Ectodermal cell (in vitro differentiated cells): ENCODE measurements around the gene ZNF579.
"Not testable (repeated sequence)": the region's sequence is repeated elsewhere in the genome, so short reads cannot be mapped to it uniquely, and the experiment has no call there.

Experiments used
- H3K27ac ChIP-seq: 2 replicates; pipeline ENCODE4 v1.7.0; 2013; ENCODE audit warnings: mild to moderate bottlenecking, low read depth, low read length; ENCODE audit not compliant: insufficient read depth, poor library complexity, severe bottlenecking
- H3K27me3 ChIP-seq: 2 replicates; pipeline ENCODE4 v1.7.0; 2013; ENCODE audit warnings: mild to moderate bottlenecking, low read length; ENCODE audit not compliant: insufficient read depth, control insufficient read depth, poor library complexity, severe bottlenecking
- H3K36me3 ChIP-seq: one replicate; pipeline ENCODE4 v1.7.0; 2013; ENCODE audit warnings: low read length; ENCODE audit not compliant: control insufficient read depth, insufficient read depth
- H3K4me1 ChIP-seq: one replicate; pipeline ENCODE4 v1.7.0; 2013; ENCODE audit warnings: low read length; ENCODE audit not compliant: control insufficient read depth, insufficient read depth
- H3K4me3 ChIP-seq: 2 replicates; pipeline ENCODE4 v1.7.0; 2013; ENCODE audit warnings: low read depth, low read length, control low read depth; ENCODE audit not compliant: insufficient read depth
- H3K9me3 ChIP-seq: 2 replicates; pipeline ENCODE4 v1.7.0; 2013; ENCODE audit warnings: mild to moderate bottlenecking, low read length, moderate library complexity; ENCODE audit not compliant: control insufficient read depth
- WGBS, 2 experiments: methylation state at CpG; one replicate each; pipeline ENCODE4 v1.1.7; 2013; ENCODE audit warnings: missing lambda C conversion rate in 2 of 2; 5-methylcytosine and 5-hydroxymethylcytosine counted together

Gene ZNF579

GRCh38 chr19:55541091-55541490 lies 39.6 kb downstream of the ZNF579 start:
- Histone ChIP-seq H3K4me1 (peaks cover 15% of the 10 kb centered on the region), H3K4me3 (no peak overlapping the region), H3K9me3 (no peaks in the 10 kb centered on the region), H3K27ac (no peak overlapping the region), H3K36me3 (no peaks in the 10 kb centered on the region), H3K27me3 (no peaks in the 10 kb centered on the region)
- WGBS, 2 experiments, result 91 to 92% methylated on average over 19 of the region's 19 CpGs

DNA sequence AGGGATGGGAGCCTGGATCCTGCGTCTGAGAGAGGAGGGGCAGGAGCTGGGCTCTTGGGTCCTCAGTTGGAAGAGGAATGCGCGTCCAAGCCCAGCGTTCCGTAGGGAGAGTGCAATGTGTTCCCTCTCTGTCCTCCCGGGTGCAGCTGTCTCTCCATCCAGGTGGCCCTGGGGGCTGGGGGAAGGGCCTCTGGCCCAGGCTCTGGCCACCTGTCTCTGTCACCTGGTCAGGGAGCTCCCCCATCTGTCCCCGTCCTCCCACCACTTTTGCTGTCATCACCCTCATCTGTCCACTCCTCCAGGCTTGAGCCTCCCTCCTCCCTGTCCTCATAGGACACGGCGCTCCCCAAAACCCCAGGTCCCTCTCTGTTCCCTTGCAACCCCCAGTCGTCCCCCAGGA lies 40.0 kb downstream of the ZNF579 start:
- peaks cover 14% of the 10 kb centered on the region for H3K4me1 ChIP-seq
- H3K4me3 ChIP-seq, result no peak overlapping the region
- H3K9me3 ChIP-seq, result no peaks in the 10 kb centered on the region
- H3K27me3 ChIP-seq, result no peaks in the 10 kb centered on the region
- no peaks in the 10 kb centered on the region for H3K36me3 ChIP-seq
- WGBS, 2 experiments, result 75 to 78% methylated on average over 10 of the region's 10 CpGs
- H3K27ac ChIP-seq, result no peak overlapping the region

- no peaks in the 10 kb centered on the region for H3K27me3 ChIP-seq
- no peak overlapping the region for H3K4me3 ChIP-seq
- no peaks in the 10 kb centered on the region for H3K36me3 ChIP-seq
- no peaks in the 10 kb centered on the region for H3K9me3 ChIP-seq
- H3K27ac ChIP-seq, result no peak overlapping the region
- H3K4me1 ChIP-seq, result peaks cover 7% of the 10 kb centered on the region
- WGBS, 2 experiments, result 93 to 94% methylated on average over 33 of the region's 33 CpGs
Observed at GRCh38 chr19:55539090-55539984, 41.3 kb downstream of the ZNF579 start.

DNA sequence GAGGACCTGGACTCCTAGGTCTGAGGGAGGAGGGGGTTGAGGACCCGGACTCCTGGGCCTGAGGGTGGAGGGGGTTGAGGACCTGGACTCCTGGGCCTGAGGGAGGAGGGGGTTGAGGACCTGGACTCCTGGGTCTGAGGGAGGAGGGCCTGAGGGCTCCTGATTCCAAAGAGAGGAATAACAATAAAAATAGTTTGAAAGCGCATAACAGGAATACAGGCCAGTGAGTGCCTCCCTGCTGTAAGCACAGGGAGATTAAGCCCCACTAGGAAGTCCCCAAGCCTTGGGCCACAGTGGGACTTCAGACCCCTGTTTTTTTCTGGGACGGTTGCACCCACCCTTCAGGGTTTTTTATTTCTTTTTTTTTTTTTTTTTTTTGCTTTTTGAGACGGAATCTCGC lies 42.5 kb downstream of the ZNF579 start:
- Histone ChIP-seq H3K4me3 (no peak overlapping the region), H3K9me3 (no peaks in the 10 kb centered on the region), H3K27ac (no peak overlapping the region), H3K36me3 (no peaks in the 10 kb centered on the region), H3K27me3 (no peaks in the 10 kb centered on the region), H3K4me1 (peaks cover 7% of the 10 kb centered on the region)
- WGBS, 2 experiments, result 78 to 80% methylated on average over 5 of the region's 5 CpGs

DNA sequence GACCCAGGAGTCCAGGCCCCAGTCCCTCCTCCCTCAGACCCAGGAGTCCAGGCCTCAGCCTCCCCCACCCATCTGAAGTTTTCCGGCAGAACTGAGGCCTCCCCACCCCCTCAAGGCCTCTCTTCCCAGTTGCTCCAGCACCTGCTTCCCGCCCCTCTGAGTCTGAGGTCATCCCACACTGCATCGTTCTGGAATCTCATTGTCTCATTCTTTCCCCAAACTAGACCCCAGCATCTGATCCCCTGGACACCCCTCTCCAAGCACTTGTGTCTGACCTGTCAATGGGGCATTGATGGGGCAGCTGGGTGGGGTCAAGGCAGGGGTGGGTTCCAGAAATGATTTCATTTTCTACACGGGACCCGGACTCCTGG lies 42.9 kb downstream of the ZNF579 start:
- 43 to 47% methylated on average over 5 of the region's 5 CpGs for WGBS, 2 experiments

GRCh38 chr19:55536951-55537740 lies 43.5 kb downstream of the ZNF579 start, which contains the start of gene SBK2:
TSS of gene SBK2 (minus strand) at chr19:55537133. CDS start at chr19:55536294, 839 bp downstream.
- Histone ChIP-seq H3K36me3 (no peaks in the 10 kb centered on the region), H3K9me3 (no peaks in the 10 kb centered on the region), H3K4me1 (peaks cover 7% of the 10 kb centered on the region), H3K27ac (no peak within 1 kb of the TSS), H3K4me3 (peak within 1 kb of the TSS; percentile 24), H3K27me3 (no peaks in the 10 kb centered on the region)
- WGBS, 2 experiments, result 27 to 28% methylated on average over 14 of the region's 14 CpGs

More for the DNA sequence above, 42.9 kb downstream of the ZNF579 start:
- H3K36me3 ChIP-seq, result no peaks in the 10 kb centered on the region
- no peak overlapping the region for H3K4me3 ChIP-seq
- no peaks in the 10 kb centered on the region for H3K9me3 ChIP-seq
- no peak overlapping the region for H3K27ac ChIP-seq
- peaks cover 7% of the 10 kb centered on the region for H3K4me1 ChIP-seq
- H3K27me3 ChIP-seq, result no peaks in the 10 kb centered on the region

GRCh38 chr19:55536366-55536765 lies 44.3 kb downstream of the ZNF579 start:
- Histone ChIP-seq H3K36me3 (no peaks in the 10 kb centered on the region), H3K9me3 (no peaks in the 10 kb centered on the region), H3K27me3 (no peaks in the 10 kb centered on the region), H3K27ac (no peak overlapping the region), H3K4me1 (peaks cover 7% of the 10 kb centered on the region), H3K4me3 (no peak overlapping the region)
- 94% methylated on average over 11 of the region's 11 CpGs for WGBS, 2 experiments

DNA sequence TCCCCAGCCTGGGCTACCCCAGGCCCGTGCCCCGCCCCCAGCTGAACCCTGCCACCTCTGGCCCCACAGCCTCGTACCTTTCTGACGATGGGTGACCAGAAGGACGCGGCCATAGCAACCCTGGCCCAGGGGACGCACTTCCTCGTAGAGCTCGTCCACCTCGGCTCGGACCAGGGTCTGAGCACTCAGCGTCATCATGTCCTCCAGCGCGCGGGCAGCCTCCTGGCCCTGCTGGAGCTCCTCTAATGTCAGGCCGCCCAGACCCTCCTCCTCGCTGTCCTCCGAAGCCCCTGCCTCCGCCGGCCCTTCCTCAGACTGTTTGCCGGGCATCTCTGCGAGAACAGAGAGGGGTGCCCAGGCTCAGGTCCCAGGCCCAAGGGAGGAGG lies 44.7 kb downstream of the ZNF579 start:
- Histone ChIP-seq H3K36me3 (no peaks in the 10 kb centered on the region), H3K27ac (no peak overlapping the region), H3K27me3 (no peaks in the 10 kb centered on the region), H3K4me1 (peaks cover 7% of the 10 kb centered on the region), H3K9me3 (no peaks in the 10 kb centered on the region), H3K4me3 (no peak overlapping the region)
- 93 to 94% methylated on average over 22 of the region's 22 CpGs for WGBS, 2 experiments

- 90 to 91% methylated on average over 12 of the region's 12 CpGs for WGBS, 2 experiments
- Histone ChIP-seq H3K9me3 (no peaks in the 10 kb centered on the region), H3K4me1 (peaks cover 7% of the 10 kb centered on the region), H3K27me3 (no peaks in the 10 kb centered on the region), H3K4me3 (no peak overlapping the region), H3K36me3 (no peaks in the 10 kb centered on the region), H3K27ac (no peak overlapping the region)
Observed at GRCh38 chr19:55535173-55535964, 45.3 kb downstream of the ZNF579 start.

DNA sequence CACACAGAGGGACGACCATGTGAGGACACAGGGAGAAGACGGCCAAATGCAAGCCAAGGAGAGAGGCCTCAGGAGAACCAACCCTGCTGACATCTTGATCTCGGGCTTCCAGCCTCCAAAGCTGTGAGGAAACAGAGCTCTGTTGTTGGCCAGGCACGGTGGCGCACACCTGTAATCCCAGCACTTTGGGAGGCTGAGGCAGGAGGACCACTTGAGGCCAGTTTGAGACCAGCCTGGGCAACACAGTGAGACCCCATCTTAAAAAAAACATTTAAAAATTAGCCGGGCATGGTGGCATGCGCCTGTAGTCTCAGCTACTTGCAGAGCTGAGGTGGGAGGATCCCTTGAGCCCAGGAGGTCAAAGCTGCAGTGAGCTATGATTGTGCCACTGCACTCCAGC lies 46.4 kb downstream of the ZNF579 start:
- H3K9me3 ChIP-seq, H3K27ac ChIP-seq, H3K4me3 ChIP-seq, H3K36me3 ChIP-seq, H3K27me3 ChIP-seq, H3K4me1 ChIP-seq: not testable (repeated sequence)
- 93 to 96% methylated on average over 7 of the region's 7 CpGs for WGBS, 2 experiments
